GM12874 (cell line): ENCODE results near the gene SLC4A9.

Source experiments
- CTCF ChIP-seq: IDR thresholded peaks from 2 replicates; pipeline ENCODE4 v1.5.1; 2011; ENCODE audit warnings: low read depth, mild to moderate bottlenecking, control low read depth, low read length, moderate library complexity; ENCODE audit not compliant: insufficient read depth

SLC4A9 gene

DNA sequence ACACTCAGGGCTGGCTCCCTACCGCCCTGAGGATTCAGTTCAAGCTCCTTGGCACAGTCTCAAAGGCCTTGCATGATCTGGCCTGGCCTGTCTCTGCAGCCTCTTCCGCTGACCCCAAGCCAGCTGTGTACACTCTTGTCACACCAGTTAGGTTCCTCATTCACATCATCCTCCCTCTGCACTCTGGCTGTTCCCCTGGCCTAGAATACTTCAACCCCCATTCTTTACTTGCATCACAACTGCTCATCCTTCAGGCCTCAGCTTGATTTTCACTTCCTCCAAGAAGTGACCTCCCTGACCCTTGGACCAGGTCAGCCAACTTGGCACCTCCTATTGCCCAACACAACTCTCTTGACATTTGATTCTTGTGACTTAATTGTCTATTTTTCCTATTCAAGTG is 38.2 kb upstream of the SLC4A9 start:
- no peak for TF ChIP-seq CTCF

GRCh38 chr5:140322751-140323731 is 37.0 kb upstream of the SLC4A9 start:
- no peak for TF ChIP-seq CTCF

DNA sequence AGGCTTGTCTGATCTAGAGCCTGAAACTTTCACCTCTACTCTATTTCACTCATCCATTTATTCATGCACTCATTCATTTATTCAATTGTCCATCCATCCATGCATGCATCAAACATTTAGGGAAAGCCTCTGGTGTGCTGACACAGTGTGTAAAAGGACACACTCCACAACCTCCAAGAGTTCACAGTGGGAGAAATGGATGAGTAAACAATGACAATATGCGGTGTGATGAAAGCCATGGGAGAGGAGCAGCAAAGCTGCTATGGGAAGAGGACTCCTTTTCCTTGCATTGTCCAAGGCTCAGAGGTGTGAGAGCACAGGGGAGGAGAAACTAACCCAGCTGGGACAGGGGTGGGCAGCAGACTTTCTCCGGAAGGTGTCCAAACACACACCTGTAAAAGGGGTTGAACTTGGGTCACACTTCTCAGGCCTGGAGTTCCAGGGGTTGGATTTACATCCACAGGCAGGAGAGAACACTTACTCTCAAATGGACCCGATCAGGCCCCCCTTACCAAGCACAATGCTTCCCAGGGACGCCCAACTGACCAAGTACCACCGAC is 35.9 kb upstream of the SLC4A9 start:
- no peak for TF ChIP-seq CTCF

DNA sequence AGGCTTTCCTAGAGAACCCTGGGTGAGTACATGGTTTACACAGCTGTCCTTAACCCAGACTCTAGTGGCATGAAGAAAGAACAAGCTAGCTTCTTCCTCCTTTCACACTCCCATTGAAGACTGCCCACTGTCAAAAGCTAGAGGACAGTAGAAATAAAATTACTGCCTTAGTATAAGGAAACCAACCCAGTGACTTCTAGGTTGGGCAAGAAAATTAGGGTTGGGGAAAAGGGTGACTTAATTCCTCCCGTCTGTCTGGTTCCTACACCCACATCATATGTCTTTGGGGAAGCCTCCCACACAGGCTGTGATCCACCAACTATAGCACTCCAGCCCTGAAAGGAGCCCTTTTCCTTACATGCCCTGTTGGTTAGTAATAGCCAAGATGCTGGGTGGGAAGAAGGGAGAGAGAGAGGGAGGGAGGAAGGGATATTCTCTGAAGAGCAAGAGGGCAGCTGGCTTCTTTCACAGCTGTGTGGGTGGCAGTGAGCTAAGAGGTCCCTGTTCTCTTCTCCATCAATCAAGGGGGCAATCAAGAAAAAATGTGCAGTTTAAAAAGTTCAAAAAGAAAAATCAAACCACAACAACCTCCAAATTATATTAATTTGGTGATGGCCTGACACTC is 35.3 kb upstream of the SLC4A9 start:
- no peak for TF ChIP-seq CTCF

GRCh38 chr5:140325486-140325885 is 34.5 kb upstream of the SLC4A9 start:
- TF ChIP-seq CTCF, result no peak

DNA sequence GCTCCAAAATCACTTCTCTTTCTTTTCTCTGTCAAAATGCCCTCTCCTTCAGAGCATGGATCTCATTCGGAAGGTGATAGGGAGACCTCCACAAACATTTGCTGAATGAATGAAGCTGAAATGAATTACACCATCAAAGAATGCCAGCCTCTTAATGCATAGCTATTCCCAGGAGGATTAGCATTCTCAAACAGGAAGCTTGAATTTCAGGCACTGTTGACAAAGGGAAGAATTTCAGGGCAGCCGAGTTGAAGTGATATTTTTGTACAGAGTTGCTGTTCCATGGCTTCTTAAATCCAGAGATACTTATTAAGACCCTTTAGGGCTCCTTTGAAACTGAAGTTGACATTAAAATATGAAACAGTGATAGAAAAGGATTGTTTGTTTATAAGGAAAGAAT is 32.4 kb upstream of the SLC4A9 start:
- no peak for TF ChIP-seq CTCF

DNA sequence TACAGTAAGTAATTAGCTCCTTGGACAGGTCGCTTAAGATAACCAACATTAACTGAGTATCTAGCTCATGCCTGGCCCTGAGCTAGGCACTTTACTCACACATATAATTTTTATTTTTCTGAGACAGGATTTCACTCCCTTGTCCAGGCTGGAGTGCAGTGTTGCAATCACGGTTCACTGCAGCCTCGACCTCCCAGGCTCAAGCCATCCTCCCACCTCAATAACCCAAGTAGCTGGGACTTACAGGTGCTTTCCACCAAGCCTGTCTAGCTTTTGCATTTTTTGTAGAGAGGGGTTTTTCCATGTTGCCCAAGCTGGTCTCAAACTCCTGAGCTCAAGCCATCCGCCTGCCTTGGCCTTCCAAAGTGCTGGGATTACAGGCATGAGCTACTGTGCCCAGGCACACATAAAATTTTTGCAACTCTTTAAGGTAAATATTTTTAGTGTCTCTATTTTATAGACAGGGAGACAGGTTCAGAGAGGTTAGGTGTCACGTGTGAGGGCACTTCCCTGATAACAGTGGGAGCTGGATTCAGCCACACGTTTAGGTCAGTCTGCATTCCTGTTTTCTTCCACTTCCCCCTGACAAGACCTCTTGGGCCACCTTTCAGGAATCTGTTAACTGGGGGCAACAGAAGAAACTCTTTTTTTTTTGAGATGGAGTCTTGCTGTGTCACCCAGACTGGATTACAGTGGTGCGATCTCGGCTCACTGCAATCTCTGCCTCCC is 31.8 kb upstream of the SLC4A9 start:
- TF ChIP-seq CTCF, result no peak
